Mesendoderm (in vitro differentiated cells): ENCODE measurements around the gene TXNDC9.
"Not testable (repeated sequence)": the region's sequence is repeated elsewhere in the genome, so short reads cannot be mapped to it uniquely, and the experiment has no call there.

Experiments used
- DNase-seq: peaks from one replicate; pipeline ENCODE4 v3.0.0; 2013
- H2AK5ac ChIP-seq: 2 replicates; pipeline ENCODE4 v1.6.1; 2013; ENCODE audit warnings: low read length, inconsistent platforms
- H2BK120ac ChIP-seq: 2 replicates; pipeline ENCODE4 v1.6.1; 2013; ENCODE audit warnings: low read depth, mild to moderate bottlenecking, low read length, moderate library complexity, mixed read lengths
- H2BK15ac ChIP-seq: replicated peaks from 2 replicates; pipeline ENCODE4 v1.6.1; 2013; ENCODE audit warnings: low read depth, mild to moderate bottlenecking, moderate library complexity
- H2BK5ac ChIP-seq: 2 replicates; pipeline ENCODE4 v1.6.1; 2013; ENCODE audit warnings: low read length, inconsistent platforms
- H3K18ac ChIP-seq: 2 replicates; pipeline ENCODE4 v1.6.1; 2013; ENCODE audit warnings: mild to moderate bottlenecking, low read length, mixed read lengths
- H3K23ac ChIP-seq: one replicate; pipeline ENCODE4 v1.6.1; 2013; ENCODE audit warnings: low read length
- H3K27ac ChIP-seq: 2 replicates; pipeline ENCODE4 v1.5.1; 2013; ENCODE audit warnings: low read depth, mild to moderate bottlenecking, inconsistent platforms, low read length, moderate library complexity
- H3K27me3 ChIP-seq: 2 replicates; pipeline ENCODE4 v1.6.1; 2013; ENCODE audit warnings: low read length, control low read depth, mild to moderate bottlenecking, inconsistent platforms; ENCODE audit not compliant: insufficient read depth, poor library complexity
- H3K36me3 ChIP-seq: 2 replicates; pipeline ENCODE4 v1.6.1; 2013; ENCODE audit warnings: low read length, inconsistent platforms; ENCODE audit not compliant: control insufficient read depth, insufficient read depth
- H3K4ac ChIP-seq: one replicate; pipeline ENCODE4 v1.6.1; 2013; ENCODE audit warnings: low read depth, mild to moderate bottlenecking, low read length, moderate library complexity
- H3K4me1 ChIP-seq: 2 replicates; pipeline ENCODE4 v1.6.1; 2013; ENCODE audit warnings: low read depth, low read length, inconsistent platforms; ENCODE audit not compliant: control insufficient read depth
- H3K4me2 ChIP-seq: 2 replicates; pipeline ENCODE4 v1.6.1; 2013; ENCODE audit warnings: low read length
- H3K4me3 ChIP-seq: 2 replicates; pipeline ENCODE4 v1.5.1; 2013; ENCODE audit warnings: mild to moderate bottlenecking, low read length
- H3K56ac ChIP-seq: one replicate; pipeline ENCODE4 v1.6.1; 2013; ENCODE audit warnings: low read length
- H3K79me1 ChIP-seq: 2 replicates; pipeline ENCODE4 v1.6.1; 2013; ENCODE audit warnings: low read length, inconsistent platforms
- H3K79me2 ChIP-seq: 2 replicates; pipeline ENCODE4 v1.6.1; 2013; ENCODE audit warnings: mild to moderate bottlenecking, low read length; ENCODE audit not compliant: control insufficient read depth, insufficient read depth
- H3K9ac ChIP-seq: 2 replicates; pipeline ENCODE4 v1.6.1; 2013; ENCODE audit warnings: low read length, inconsistent platforms
- H4K5ac ChIP-seq: one replicate; pipeline ENCODE4 v1.6.1; 2013; ENCODE audit warnings: low read length
- H4K8ac ChIP-seq: one replicate; pipeline ENCODE4 v1.6.1; 2013; ENCODE audit warnings: low read depth, mild to moderate bottlenecking, control low read depth, low read length, moderate library complexity
- whole genome bisulfite sequencing: extraction: QIAGEN DNeasy Blood & Tissue Kit; methylation state at CpG from one replicate; pipeline ENCODE4 v1.1.7; 2013; ENCODE audit warnings: low lambda C conversion rate, missing lambda C conversion rate; ENCODE audit not compliant: insufficient coverage; ENCODE audit errors: extremely low coverage; 5-methylcytosine and 5-hydroxymethylcytosine counted together

Gene TXNDC9

GRCh38 chr2:99374747-99375146, 38.6 kb upstream of the TXNDC9 start:
- no peaks in the 10 kb centered on the region for H3K27me3 ChIP-seq
- H4K5ac ChIP-seq = no peak overlapping the region
- H3K4me1 ChIP-seq = no peaks in the 10 kb centered on the region
- DNase-seq = no peak
- no peak overlapping the region for H2BK120ac ChIP-seq
- no peak overlapping the region for H3K4me3 ChIP-seq
- no peak overlapping the region for H3K56ac ChIP-seq
- no peak overlapping the region for H3K27ac ChIP-seq
- no peak overlapping the region for H4K8ac ChIP-seq
- H3K36me3 ChIP-seq = peaks cover 2% of the 10 kb centered on the region
- H3K79me1 ChIP-seq = no peaks in the 10 kb centered on the region
- H3K4ac ChIP-seq = no peak overlapping the region
- H2BK5ac ChIP-seq = no peak overlapping the region
- H2BK15ac ChIP-seq = no peak overlapping the region
- H2AK5ac ChIP-seq = no peak overlapping the region
- H3K4me2 ChIP-seq = no peak overlapping the region
- no peak overlapping the region for H3K18ac ChIP-seq
- H3K23ac ChIP-seq = no peak overlapping the region
- no peak overlapping the region for H3K9ac ChIP-seq
- no peaks in the 10 kb centered on the region for H3K79me2 ChIP-seq

DNA sequence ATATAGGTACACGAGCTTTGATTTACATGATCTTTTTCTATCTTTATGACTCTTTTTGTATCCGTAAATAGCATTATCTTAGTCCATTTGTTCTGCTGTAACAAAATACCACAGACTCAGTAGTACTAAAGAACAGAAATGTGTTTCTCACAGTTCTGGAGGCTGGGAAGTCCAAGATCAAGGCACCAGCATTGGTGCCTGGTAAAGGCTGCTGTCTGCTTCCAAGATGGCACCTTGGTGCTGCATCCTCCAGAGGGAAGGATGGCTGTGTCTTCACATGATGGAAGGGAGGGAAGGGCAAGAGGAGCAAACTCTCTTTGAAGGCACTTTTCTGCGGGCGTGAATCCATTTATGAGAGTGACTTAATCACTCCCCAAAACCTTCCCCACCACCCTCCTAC, 37.0 kb upstream of the TXNDC9 start:
- H3K36me3 ChIP-seq = peaks cover 2% of the 10 kb centered on the region
- no CpG with 5 or more reads among the region's 4 CpGs for WGBS

GRCh38 chr2:99368854-99369253, 32.7 kb upstream of the TXNDC9 start:
- H3K4ac ChIP-seq, H3K79me1 ChIP-seq, H4K8ac ChIP-seq, H3K27ac ChIP-seq, H2AK5ac ChIP-seq, H2BK5ac ChIP-seq, DNase-seq, H3K36me3 ChIP-seq, H3K4me3 ChIP-seq, H2BK120ac ChIP-seq, H3K56ac ChIP-seq, H3K18ac ChIP-seq, H2BK15ac ChIP-seq, H3K23ac ChIP-seq, H3K4me2 ChIP-seq, H3K9ac ChIP-seq, H3K4me1 ChIP-seq, H3K27me3 ChIP-seq, H4K5ac ChIP-seq, H3K79me2 ChIP-seq: not testable (repeated sequence)
- no CpG with 5 or more reads among the region's 5 CpGs for WGBS

More for the DNA sequence above, 37.0 kb upstream of the TXNDC9 start:
- no peak overlapping the region for H3K27ac ChIP-seq
- no peak overlapping the region for H3K23ac ChIP-seq
- H2BK120ac ChIP-seq = no peak overlapping the region
- H3K9ac ChIP-seq = no peak overlapping the region
- H3K4me2 ChIP-seq = no peak overlapping the region
- H3K18ac ChIP-seq = no peak overlapping the region
- H2BK5ac ChIP-seq = no peak overlapping the region
- H3K79me2 ChIP-seq = no peaks in the 10 kb centered on the region
- H2BK15ac ChIP-seq = no peak overlapping the region
- H2AK5ac ChIP-seq = no peak overlapping the region
- no peaks in the 10 kb centered on the region for H3K27me3 ChIP-seq
- H3K4me3 ChIP-seq = no peak overlapping the region
- no peak overlapping the region for H4K8ac ChIP-seq
- H3K56ac ChIP-seq = no peak overlapping the region
- H4K5ac ChIP-seq = no peak overlapping the region
- H3K4ac ChIP-seq = no peak overlapping the region
- H3K4me1 ChIP-seq = no peaks in the 10 kb centered on the region
- no peak for DNase-seq
- H3K79me1 ChIP-seq = no peaks in the 10 kb centered on the region

- Histone ChIP-seq H3K4me2 (no peak overlapping the region), H3K56ac (no peak overlapping the region), H3K23ac (no peak overlapping the region), H3K36me3 (peaks cover 2% of the 10 kb centered on the region), H2BK5ac (no peak overlapping the region), H2AK5ac (no peak overlapping the region), H4K5ac (no peak overlapping the region), H3K27ac (no peak overlapping the region), H3K79me2 (no peaks in the 10 kb centered on the region), H3K4me1 (no peaks in the 10 kb centered on the region), H4K8ac (no peak overlapping the region), H3K9ac (no peak overlapping the region), H3K4me3 (no peak overlapping the region), H3K27me3 (no peaks in the 10 kb centered on the region), H2BK120ac (no peak overlapping the region), H2BK15ac (no peak overlapping the region), H3K79me1 (no peaks in the 10 kb centered on the region), H3K4ac (no peak overlapping the region), H3K18ac (no peak overlapping the region)
- WGBS = no CpG with 5 or more reads among the region's 2 CpGs
- DNase-seq = no peak
Measured at GRCh38 chr2:99365661-99366060, 29.5 kb upstream of the TXNDC9 start.

DNA sequence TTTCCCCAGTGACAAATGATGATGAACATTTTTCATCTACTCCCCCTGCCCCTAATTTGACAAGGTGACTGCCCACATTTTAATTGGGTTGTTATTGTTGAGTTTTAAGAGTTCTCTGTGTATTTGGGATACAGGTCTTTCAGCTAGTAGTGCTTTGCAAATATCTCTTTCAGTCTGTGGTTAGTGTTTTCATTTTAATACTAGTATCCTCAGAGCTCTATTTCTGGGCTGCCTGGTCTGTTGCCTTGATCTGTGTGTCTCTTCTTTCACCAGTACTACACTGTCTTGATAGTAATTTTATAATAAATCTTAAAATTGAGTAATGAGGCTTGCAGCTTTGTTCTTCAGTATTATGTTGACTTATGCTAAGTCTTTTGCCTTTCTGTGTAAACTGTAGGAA, 20.7 kb upstream of the TXNDC9 start:
- peaks cover 9% of the 10 kb centered on the region for H3K79me1 ChIP-seq
- no peaks in the 10 kb centered on the region for H3K4me1 ChIP-seq
- H3K27ac ChIP-seq = no peak overlapping the region
- no peak overlapping the region for H2BK5ac ChIP-seq
- H3K79me2 ChIP-seq = peaks cover 34% of the 10 kb centered on the region
- H2BK120ac ChIP-seq = no peak overlapping the region
- DNase-seq = no peak
- H4K5ac ChIP-seq = no peak overlapping the region
- no peak overlapping the region for H3K18ac ChIP-seq
- H2BK15ac ChIP-seq = no peak overlapping the region
- H3K4me3 ChIP-seq = no peak overlapping the region
- no peak overlapping the region for H3K4ac ChIP-seq
- no peak overlapping the region for H2AK5ac ChIP-seq
- no peak overlapping the region for H4K8ac ChIP-seq
- no peaks in the 10 kb centered on the region for H3K27me3 ChIP-seq
- H3K23ac ChIP-seq = no peak overlapping the region
- no peak overlapping the region for H3K4me2 ChIP-seq
- no peak overlapping the region for H3K9ac ChIP-seq
- no peaks in the 10 kb centered on the region for H3K36me3 ChIP-seq
- H3K56ac ChIP-seq = no peak overlapping the region

- not testable (repeated sequence) for H3K36me3 ChIP-seq, H3K9ac ChIP-seq
Measured at GRCh38 chr2:99354825-99355224, 18.7 kb upstream of the TXNDC9 start.

More at GRCh38 chr2:99354825-99355224, 18.7 kb upstream of the TXNDC9 start:
- not testable (repeated sequence) for DNase-seq, H3K4ac ChIP-seq, H3K4me1 ChIP-seq, H3K18ac ChIP-seq, H3K4me2 ChIP-seq, H3K4me3 ChIP-seq, H3K56ac ChIP-seq, H2AK5ac ChIP-seq, H2BK120ac ChIP-seq, H2BK15ac ChIP-seq, H3K27ac ChIP-seq, H2BK5ac ChIP-seq, H3K79me1 ChIP-seq, H4K8ac ChIP-seq, H4K5ac ChIP-seq, H3K27me3 ChIP-seq, H3K23ac ChIP-seq
- WGBS = no CpG with 5 or more reads among the region's 8 CpGs
- peaks cover 50% of the 10 kb centered on the region for H3K79me2 ChIP-seq
